ENCODE measurements around the gene PKHD1.

PKHD1 gene

DNA sequence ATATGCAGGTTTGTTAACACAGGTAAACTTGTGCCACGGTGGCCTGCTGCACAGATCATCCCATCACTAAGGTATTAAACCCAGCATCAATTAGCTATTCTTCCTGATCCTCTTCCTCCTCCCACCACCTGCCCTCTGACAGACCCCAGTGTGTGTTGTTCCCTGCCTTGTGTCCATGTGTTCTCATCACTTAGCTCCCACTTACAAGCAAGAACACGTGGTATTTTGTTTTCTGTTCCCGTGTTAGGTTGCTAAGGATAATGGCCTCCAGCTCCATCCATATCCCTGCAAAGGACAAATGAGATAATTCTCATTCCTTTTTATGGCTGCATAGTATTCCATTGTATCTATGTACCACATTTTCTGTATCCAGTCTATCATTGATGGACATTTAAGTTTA lies 294.0 kb downstream of the PKHD1 start:
- no peak for DNase-seq (ENCODE audit: low spot score)

DNA sequence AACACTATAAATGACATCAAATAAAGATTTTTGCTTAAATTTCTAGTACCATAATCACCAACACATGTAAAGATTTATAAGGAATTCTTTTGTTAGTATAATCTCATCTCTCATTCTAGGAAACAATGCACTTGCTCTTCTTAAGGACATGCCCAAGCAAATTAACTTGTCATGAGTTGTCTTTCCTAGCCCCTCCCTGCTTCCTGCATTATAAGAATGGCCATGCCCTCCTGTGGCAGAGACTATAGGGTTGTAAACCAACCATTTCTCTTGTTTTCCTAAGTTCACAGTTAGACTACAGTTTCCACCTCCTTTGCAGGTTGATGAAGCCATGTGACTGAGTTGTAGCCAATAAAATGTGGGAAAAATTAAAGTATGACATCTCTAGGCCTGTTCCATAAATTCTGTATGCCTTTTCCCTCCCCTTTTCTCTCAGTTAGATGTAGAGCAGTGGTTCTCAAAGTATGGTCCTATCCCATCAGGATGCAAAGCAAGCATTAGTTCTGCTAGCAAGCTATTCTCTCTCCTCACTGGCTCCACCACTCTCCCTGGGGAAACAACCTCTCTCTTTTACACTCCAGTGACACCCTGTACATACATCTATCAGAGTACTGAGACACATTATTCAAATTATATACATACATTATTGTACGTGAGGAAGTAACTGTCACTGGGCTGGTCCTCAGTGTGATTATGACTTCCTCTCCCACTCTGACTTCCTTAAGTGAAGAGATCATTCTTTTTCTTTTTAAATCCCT lies 295.0 kb downstream of the PKHD1 start:
- no peak for DNase-seq (ENCODE audit: low spot score)

DNA sequence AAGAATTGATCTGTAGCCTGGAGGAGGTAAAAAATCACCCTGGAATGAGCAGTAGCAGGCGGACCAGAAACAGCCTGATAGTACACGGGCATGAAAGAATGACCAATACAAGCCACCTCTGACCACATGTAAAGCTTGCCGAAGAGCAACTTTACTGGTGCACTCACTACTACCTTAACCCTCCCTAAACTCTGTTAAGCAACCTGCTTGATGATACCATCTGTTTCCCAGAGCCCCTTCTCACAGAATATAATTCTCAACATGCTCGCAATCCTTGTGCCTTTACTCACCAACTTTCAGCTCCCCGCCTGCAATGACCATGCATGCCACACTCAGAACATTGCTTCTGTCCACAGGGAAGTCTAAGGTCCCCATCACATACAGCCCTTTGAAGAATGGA lies 296.5 kb downstream of the PKHD1 start:
- DNase-seq (ENCODE audit: low spot score): no peak

DNA sequence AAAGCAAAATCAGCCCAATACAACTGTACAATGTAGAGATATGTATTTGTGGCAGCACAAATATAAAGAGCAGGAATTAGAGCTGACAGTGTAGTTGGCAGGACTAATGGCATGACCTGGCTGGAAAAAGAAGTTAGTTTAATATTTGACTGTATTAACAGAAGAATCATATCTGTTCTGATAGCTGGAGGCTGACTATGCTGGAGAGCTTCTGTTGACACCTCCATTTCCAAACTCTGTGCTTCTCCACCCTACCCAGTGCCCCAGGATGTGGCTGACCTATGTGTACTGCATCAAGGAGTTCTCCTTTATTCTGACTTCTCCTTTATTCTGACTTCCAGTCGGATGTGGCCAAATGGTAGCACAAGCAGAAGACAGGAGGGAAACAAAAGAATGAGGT lies 299.3 kb downstream of the PKHD1 start:
- DNase-seq (ENCODE audit: low spot score): no peak

DNA sequence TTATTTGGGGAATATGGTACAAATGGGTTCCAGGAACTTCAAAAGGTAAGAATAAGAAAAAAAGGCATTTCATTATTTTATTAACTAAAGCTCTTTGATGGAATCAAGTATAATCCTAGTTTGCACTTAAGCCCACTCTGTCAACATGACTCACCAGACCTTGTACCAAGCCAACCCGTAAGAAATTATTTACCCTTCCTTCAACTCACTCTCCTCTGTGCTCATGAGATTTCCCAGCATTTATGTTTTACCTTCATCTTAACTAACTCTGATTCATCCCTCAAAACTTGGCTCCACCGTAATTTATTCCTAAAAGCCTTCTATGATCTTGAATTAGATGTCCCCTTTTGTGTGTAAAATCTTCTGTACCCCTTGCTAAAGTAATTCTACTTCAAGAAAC lies 308.7 kb downstream of the PKHD1 start:
- no peak for DNase-seq (ENCODE audit: low spot score)

DNA sequence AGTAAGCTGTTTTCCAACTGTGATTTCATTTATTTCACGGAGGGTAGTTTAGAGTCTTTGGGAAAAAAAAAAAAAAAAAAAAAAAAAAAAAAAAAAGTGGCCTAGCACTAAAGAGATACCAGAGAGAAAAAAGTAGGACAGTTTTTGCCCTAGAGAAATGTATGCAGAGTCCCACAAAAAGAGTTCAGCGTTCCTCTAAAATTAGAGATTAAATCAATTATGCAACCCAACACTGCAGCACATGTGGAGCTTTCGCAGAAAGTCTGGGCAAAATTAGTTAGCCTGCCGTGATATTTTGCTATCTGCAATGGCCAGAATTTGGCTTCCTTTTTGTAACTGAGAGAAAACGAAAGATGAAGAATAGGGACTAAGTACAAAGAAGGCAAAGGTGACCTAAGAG lies 309.8 kb downstream of the PKHD1 start:
- DNase-seq (ENCODE audit: low spot score): no peak

DNA sequence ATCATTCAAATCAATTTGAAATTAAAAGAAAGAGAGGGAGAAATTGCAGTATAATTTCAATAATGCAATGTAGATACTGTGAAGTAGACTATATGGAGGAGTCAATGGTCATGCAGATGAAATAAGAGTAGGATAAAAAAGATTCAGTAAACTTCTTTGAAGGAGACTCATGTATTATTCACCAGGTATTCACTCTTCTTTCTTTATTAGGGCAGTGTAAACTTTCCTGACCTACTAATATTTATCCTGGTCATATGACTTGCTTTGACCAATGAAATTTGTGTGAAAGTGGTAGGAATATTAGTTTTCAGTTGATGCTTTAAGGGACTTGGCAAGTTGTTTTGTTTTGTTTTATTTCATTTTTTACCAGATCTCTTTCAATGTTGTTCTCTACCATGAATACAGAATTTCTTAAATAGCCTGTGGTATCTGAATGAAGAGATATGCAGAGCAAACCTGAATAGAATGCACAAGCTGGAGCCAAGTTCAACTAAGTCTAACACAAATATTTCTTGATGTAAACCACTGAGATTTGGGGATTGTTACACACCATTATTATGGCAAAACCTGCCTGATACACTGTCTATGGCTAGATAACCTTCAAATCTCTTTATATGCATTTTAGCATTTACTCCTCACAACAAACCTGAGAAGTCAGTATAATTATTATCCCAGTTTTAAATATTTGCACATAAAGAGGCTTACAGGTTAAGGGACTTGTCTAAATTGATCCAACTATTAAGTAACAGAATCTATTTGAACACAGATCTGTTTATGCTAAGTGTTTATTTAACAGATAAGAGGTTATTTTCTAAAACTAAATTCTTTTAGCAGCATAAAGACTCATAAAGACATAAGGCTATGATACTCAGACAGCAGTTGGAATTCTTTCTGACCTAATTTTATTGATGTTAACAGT lies 311.2 kb downstream of the PKHD1 start:
- DNase-seq (ENCODE audit: low spot score): no peak

DNA sequence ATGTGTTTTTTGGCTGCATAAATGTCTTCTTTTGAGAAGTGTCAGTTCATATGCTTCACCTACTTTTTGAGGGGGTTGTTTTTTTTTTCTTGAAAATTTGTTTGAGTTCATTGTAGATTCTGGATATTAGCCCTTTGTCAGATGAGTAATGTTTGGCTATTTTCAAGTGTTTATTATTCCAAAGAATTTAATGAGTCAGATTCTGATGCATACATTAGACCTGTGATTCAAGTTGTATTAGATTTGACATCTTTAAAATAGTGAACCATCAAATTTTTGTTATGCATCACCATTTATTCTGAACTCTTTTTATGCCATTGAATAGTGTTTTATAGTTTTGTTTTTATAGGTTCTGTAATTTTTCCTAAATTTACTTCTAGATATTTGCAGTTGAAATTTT lies 319.3 kb downstream of the PKHD1 start:
- no peak for DNase-seq (ENCODE audit: low spot score)

DNA sequence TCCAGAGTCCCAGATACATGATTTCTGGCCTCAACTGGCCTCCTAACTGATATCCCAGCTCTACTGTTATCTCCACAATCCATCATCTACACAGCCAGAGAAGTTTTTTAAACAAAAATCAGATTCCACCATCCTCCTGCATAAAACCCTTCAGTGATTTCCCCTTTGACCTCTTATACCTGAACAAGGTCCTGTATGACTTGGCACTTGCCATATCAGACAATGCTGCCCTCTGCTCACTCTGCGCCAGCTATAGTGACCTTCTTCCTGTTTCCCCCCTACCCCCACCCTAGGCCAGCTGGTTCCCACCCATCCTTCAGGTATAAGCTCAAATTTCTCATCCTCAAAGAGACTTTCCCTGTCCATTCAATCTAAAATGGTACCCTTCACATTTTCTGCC lies 322.2 kb downstream of the PKHD1 start:
- no peak for DNase-seq (ENCODE audit: low spot score)

DNA sequence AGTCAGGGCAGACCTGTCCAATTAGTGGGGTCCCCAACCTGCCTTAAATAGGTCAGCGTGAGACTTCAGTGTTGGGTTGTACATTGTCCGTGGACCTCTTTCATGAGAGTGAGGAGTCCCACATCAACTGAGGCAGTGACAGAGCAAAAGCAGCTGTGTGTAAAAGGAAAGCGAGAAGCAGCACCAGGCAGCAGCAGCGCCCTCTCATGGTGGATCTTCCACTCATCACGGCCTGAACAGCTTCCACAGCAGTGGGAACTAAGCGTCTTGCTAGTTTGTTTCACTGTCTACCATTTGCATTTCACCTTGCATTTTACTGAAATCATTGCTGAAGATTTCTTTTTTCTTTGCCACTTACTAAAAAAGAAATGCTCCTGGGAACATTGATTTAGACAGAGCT lies 333.8 kb downstream of the PKHD1 start:
- DNase-seq (ENCODE audit: low spot score): no peak

DNA sequence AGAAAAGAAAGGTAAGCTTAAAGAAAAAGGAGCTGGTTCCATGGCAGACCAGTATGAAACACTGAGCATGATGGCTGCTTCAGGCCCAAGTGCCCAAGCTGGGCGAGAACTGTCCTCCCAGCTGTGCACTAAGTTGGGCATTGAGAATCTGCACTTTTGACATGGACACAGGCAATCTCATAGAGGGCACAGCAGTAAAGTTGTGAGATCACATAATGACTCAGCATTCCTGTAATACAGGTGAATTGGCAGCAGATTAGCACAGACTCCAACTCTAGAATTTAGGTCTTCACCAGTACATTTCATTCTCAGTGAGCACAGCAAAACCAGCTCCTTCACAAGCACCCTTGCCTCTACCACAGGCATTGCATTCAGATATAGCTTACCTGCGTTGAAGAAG lies 343.4 kb downstream of the PKHD1 start:
- DNase-seq (ENCODE audit: low spot score): no peak

DNA sequence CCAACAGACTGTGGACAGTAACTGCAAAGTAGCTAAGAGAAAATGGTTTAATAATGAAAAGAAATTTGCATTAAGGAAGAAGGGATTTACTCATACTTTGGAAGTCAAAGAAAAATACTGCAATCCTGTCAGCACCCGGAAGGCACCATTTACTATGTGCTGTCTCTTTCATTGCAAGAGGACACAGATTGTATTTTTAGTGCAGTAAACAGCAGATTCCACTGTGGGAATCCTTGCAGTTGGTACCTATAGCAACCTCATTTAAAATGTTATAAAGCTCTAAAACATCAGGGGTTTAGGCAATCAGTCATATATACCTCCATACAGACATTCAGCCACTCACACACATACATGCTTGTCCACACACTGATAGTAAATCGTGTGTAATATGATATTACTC lies 346.8 kb downstream of the PKHD1 start:
- no peak for DNase-seq (ENCODE audit: low spot score)

DNA sequence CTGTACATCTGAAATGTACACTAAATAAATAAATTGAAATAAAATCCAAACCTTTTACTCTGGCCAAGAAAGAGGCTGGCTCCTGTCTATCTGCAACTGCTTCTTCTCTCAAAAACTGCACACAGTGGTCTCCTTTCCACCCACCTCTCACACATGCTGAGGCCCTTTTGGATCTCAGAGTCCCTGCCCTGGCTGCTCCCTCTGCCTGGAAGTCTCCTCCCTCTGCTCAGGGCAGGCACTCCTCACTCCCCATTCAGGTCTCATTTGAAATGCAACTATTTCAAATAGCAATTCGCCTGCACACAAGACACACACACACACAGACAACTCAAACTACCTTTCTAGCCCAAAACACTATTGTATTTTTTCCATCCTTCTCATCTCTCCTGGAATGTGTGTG lies 348.8 kb downstream of the PKHD1 start:
- no peak for DNase-seq (ENCODE audit: low spot score)

DNA sequence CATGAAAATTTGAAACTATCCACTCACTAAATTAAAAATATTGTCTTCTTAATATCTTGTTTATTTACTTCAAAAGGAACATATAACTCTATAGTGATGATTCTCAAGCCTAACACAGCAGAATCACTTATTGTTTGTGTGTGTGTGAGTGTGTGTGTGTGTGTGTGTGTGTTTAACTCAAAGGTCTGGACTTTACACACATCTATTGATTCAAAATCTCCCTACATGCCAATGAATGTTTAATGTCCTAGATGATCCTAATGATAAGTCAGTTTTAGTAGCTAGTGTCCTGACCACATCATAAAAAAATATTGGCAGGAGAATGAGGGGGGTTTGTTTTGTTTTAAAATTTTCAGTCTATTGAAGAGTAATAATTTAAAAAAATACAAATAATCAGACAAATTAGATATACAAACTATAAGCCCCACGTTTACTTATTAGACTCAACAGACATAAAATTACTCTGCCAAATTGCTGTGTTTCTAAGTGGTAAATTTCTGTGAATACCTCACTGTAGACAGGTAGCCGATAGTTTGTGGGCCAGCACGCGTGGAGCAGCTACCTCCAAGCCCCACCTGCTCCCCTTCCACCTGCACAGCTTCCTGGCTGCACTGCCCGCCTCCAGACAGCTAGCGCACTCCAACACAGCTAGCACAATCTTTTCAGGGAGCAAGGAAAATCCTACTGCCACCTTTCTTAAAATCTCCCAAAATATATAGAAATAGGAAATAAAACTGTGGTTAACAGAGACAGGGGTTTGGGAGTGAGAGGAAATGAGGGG lies 349.6 kb downstream of the PKHD1 start:
- no peak for DNase-seq (ENCODE audit: low spot score)

DNA sequence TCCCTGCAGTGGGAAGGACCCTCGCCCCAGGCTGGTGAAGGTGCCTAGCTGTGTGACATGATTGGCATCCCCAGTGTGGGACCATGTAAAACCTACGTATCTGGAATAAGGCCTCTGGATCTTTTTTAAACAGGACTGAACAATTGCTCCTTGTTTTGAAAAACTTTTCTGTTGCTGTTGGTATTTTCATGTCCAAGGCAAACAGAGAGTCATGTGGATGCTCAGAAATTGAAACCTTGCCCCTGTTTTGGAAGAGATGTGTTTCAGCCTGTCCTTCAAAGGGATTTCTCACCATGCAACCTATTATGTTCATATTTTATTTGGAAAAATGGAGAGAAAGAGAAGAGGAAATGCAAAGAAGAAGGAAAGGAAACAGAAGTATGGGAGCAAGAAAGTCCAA lies 362.3 kb downstream of the PKHD1 start:
- DNase-seq (ENCODE audit: low spot score): no peak

DNA sequence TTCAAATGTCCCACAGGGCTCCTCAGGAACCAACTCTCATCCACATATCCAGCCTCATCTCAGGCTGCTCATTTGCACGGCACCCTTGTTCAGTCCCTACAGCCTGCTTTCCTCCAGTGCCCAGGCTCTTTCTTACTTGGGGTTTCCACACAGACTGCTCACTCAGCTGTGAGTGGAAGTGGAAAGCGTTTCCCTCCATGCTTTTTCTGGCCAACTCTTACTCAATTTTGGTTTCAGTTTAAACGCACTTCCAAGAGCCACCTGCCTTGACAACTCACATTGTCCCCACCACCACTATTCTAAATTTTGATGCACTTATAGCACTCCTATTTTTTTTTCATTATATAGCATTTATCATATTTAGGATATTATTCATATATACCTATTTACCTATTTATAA lies 367.1 kb downstream of the PKHD1 start:
- DNase-seq (ENCODE audit: low spot score): no peak

DNA sequence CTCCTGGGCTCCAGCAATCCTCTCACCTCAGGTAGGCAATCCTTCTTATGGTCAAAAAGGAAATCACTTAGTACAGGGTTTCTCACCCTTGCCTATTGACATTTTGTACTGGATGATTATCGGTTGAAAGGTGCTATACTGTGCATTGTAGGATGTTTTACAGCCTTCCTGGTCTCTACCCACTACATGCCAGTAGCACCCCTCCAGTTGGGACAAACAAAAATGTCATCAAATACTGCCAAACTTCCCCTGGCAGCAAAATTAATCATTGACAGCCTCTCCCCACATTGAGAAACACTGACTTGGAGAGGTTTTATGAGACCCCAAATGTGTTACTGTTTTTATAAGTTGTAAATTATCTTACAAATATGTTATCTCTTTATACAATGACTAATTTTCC lies 368.1 kb downstream of the PKHD1 start:
- no peak for DNase-seq (ENCODE audit: low spot score)

DNA sequence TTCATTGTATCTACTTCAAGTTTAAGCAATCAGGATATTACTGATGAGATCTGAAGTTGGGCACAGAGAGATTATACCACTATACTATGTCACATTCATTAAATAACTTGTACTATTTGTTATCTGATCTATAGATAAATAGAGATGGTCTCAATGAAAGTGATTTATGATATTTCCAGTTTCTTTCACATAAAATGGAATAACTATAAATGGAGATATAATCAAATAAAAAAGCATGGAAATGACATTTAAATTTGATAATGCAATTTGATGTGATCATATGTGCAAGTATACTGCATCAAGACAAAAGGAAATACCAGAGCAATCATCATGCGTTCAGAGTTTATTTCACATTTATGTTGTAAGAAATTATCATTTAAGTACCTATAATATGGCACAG lies 368.9 kb downstream of the PKHD1 start:
- no peak for DNase-seq (ENCODE audit: low spot score)

DNA sequence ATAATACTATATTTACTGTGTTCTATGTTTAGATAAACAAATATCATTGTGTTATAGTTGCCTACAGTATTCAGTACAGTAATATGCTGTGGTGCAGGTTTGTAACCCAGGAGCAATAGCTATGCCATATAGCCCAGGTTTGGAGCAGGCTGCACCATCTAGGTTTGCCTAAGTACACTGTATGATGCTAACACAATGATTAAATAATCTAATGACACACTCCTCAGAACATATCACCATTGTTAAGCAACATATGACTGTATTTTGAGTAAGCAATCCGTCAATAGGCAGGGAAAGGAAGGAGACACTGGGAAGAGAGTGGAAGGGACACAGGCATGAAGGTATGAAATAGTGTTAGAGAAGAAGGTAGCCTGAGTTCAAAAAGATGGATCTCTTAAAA lies 369.9 kb downstream of the PKHD1 start:
- no peak for DNase-seq (ENCODE audit: low spot score)

DNA sequence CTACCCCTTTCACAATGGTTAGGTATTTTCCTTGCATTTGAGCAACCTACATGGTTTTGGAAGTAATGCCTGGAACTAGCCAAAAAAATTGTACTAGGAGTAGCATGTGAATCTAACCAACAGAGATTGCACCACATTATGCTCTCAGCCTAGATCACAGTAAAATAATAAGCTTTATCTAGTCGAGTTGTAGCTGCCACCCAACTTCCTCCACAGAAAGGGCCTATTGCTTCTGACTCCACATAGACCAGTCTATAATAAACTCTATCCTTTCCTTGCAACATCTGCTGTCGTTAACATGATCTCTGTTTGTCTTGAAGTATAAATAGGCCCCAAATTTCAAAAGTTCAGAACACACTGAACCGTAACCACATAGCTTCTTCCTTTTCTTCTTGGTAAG lies 375.5 kb downstream of the PKHD1 start:
- DNase-seq (ENCODE audit: low spot score): no peak

DNA sequence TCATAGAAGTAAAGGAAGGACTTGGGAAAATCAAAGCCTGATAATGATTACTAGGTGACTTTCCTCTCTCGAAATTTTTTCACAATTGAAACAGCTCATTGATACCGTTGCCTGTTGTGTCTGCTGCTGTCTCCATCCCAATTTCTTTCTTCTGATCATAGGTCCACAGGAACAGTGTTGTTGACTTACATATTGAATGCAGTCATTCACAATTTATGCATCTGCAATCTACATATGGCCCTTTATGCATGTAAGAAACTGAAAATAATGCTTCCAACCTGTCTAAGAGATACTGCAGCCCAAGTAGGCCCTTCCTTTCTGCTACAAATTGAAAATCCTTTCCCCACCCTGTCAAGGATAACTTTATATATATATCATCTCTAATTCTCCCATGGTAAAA lies 381.3 kb downstream of the PKHD1 start:
- no peak for DNase-seq (ENCODE audit: low spot score)

DNA sequence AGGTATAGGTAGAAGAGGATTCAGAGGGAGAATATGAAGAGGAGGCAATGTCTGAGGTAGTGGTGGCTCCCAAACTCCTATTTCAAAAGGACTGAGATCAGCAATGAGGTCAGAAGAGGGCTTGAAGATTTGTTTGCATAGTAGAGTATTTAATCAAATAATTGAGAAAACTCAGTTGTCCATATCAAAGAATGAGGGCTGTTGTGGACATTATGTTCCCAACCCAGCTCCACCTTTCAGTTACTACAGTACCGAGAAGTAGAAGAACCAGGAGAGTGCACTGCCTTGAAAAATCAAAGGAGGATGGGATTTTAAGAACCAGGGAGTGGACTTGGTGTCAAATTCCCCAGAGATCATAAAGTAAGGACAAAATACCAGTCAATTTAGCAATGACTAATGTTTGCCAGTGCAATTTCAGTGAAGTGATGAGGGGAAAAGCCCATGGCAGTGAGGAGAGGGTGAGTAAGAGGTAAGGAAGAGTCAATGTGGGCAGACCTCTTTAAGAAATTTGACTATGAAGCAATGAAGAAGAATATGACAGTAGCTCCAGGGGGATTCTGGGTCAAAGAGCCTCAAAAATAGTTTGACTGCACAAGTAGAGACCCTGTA lies 382.4 kb downstream of the PKHD1 start:
- no peak for DNase-seq (ENCODE audit: low spot score)

Measured in AG20443 (cell line).